GM21619 (cell line): ENCODE measurements around the gene CABLES2.
A peak's percentile ranks its signal among the peaks of the same experiment; 100 is the strongest.

ENCODE experiments used
- ATAC-seq: cut with Tn5 transposase; IDR thresholded peaks from one replicate; pipeline ENCODE4 v1.9.1; 2021; ENCODE audit not compliant: unreplicated experiment

CABLES2 gene

GRCh38 chr20:62351469-62352401 is 55.4 kb downstream of the CABLES2 start:
- ATAC-seq, result no peak

- ATAC-seq, result no peak
These were observed 56.3 kb downstream of the CABLES2 start for GRCh38 chr20:62350629-62351422.

- no peak for ATAC-seq
These were observed 56.9 kb downstream of the CABLES2 start for GRCh38 chr20:62350098-62350628.

- no peak for ATAC-seq
These were observed 57.5 kb downstream of the CABLES2 start for GRCh38 chr20:62349556-62350097.

GRCh38 chr20:62348604-62349003 is 58.5 kb downstream of the CABLES2 start:
- ATAC-seq, result no peak

- no peak for ATAC-seq
These were observed 59.6 kb downstream of the CABLES2 start for GRCh38 chr20:62347445-62347844.

GRCh38 chr20:62347151-62347404 is 60.0 kb downstream of the CABLES2 start:
- no peak for ATAC-seq

GRCh38 chr20:62346398-62347150 is 60.5 kb downstream of the CABLES2 start:
- ATAC-seq, result no peak

- no peak for ATAC-seq
These were observed 61.3 kb downstream of the CABLES2 start for GRCh38 chr20:62345681-62346370.

GRCh38 chr20:62344782-62345181 is 62.3 kb downstream of the CABLES2 start:
- ATAC-seq, result no peak

- ATAC-seq, result no peak
These were observed 63.0 kb downstream of the CABLES2 start for GRCh38 chr20:62344092-62344491.

GRCh38 chr20:62342910-62343309 is 64.2 kb downstream of the CABLES2 start:
- no peak for ATAC-seq

GRCh38 chr20:62339647-62340062 is 67.4 kb downstream of the CABLES2 start:
- peak; percentile 73 for ATAC-seq
